Mesendoderm (in vitro differentiated cells): Measurements from ENCODE around the gene TBCC.

Source experiments
- DNase-seq: peaks from one replicate; pipeline ENCODE4 v3.0.0; 2013
- H2AK5ac ChIP-seq: 2 replicates; pipeline ENCODE4 v1.6.1; 2013; ENCODE audit warnings: low read length, inconsistent platforms
- H2BK120ac ChIP-seq: 2 replicates; pipeline ENCODE4 v1.6.1; 2013; ENCODE audit warnings: low read depth, mild to moderate bottlenecking, low read length, moderate library complexity, mixed read lengths
- H2BK15ac ChIP-seq: replicated peaks from 2 replicates; pipeline ENCODE4 v1.6.1; 2013; ENCODE audit warnings: low read depth, mild to moderate bottlenecking, moderate library complexity
- H2BK5ac ChIP-seq: 2 replicates; pipeline ENCODE4 v1.6.1; 2013; ENCODE audit warnings: low read length, inconsistent platforms
- H3K18ac ChIP-seq: 2 replicates; pipeline ENCODE4 v1.6.1; 2013; ENCODE audit warnings: mild to moderate bottlenecking, low read length, mixed read lengths
- H3K23ac ChIP-seq: one replicate; pipeline ENCODE4 v1.6.1; 2013; ENCODE audit warnings: low read length
- H3K27ac ChIP-seq: 2 replicates; pipeline ENCODE4 v1.5.1; 2013; ENCODE audit warnings: low read depth, mild to moderate bottlenecking, inconsistent platforms, low read length, moderate library complexity
- H3K27me3 ChIP-seq: 2 replicates; pipeline ENCODE4 v1.6.1; 2013; ENCODE audit warnings: low read length, control low read depth, mild to moderate bottlenecking, inconsistent platforms; ENCODE audit not compliant: insufficient read depth, poor library complexity
- H3K36me3 ChIP-seq: 2 replicates; pipeline ENCODE4 v1.6.1; 2013; ENCODE audit warnings: low read length, inconsistent platforms; ENCODE audit not compliant: control insufficient read depth, insufficient read depth
- H3K4ac ChIP-seq: one replicate; pipeline ENCODE4 v1.6.1; 2013; ENCODE audit warnings: low read depth, mild to moderate bottlenecking, low read length, moderate library complexity
- H3K4me1 ChIP-seq: 2 replicates; pipeline ENCODE4 v1.6.1; 2013; ENCODE audit warnings: low read depth, low read length, inconsistent platforms; ENCODE audit not compliant: control insufficient read depth
- H3K4me2 ChIP-seq: 2 replicates; pipeline ENCODE4 v1.6.1; 2013; ENCODE audit warnings: low read length
- H3K4me3 ChIP-seq: 2 replicates; pipeline ENCODE4 v1.5.1; 2013; ENCODE audit warnings: mild to moderate bottlenecking, low read length
- H3K56ac ChIP-seq: one replicate; pipeline ENCODE4 v1.6.1; 2013; ENCODE audit warnings: low read length
- H3K79me1 ChIP-seq: 2 replicates; pipeline ENCODE4 v1.6.1; 2013; ENCODE audit warnings: low read length, inconsistent platforms
- H3K79me2 ChIP-seq: 2 replicates; pipeline ENCODE4 v1.6.1; 2013; ENCODE audit warnings: mild to moderate bottlenecking, low read length; ENCODE audit not compliant: control insufficient read depth, insufficient read depth
- H3K9ac ChIP-seq: 2 replicates; pipeline ENCODE4 v1.6.1; 2013; ENCODE audit warnings: low read length, inconsistent platforms
- H4K5ac ChIP-seq: one replicate; pipeline ENCODE4 v1.6.1; 2013; ENCODE audit warnings: low read length
- H4K8ac ChIP-seq: one replicate; pipeline ENCODE4 v1.6.1; 2013; ENCODE audit warnings: low read depth, mild to moderate bottlenecking, control low read depth, low read length, moderate library complexity
- WGBS: extraction: QIAGEN DNeasy Blood & Tissue Kit; methylation state at CpG from one replicate; pipeline ENCODE4 v1.1.7; 2013; ENCODE audit warnings: low lambda C conversion rate, missing lambda C conversion rate; ENCODE audit not compliant: insufficient coverage; ENCODE audit errors: extremely low coverage; 5-methylcytosine and 5-hydroxymethylcytosine counted together

Gene TBCC

DNA sequence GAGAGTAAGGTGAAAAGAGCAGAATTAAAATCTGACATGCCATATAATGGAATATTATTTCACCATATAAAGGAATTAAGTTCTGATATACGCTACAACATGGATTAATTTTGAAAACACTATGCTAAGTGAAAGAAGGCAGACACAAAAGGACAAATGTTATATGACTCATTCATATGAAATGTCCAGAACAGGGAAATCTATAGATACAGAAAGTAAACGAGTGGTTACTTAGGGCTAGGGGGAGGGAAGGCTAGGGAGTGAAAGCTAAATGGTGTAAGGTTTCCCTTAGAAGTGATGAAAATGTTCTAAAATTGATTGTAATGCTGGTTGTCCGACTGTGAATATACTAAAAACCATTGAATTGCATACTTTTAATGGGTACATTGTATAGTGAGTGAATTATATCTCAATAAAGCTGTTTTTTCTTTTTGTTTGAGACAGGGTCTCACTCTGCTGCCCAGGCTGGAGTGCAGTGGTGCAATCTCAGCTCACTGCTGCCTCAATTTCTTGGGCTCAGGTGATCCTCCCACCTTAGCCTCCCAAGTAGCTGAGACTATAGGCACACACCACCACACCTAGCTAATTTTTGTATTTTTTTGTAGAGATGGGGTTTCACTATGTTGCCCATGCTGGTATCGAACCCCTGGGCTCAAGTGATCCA lies 31.7 kb downstream of the TBCC start:
- H3K4ac ChIP-seq: no peak overlapping the region
- H3K27ac ChIP-seq: no peak overlapping the region
- no peak overlapping the region for H2BK120ac ChIP-seq
- no peak overlapping the region for H3K56ac ChIP-seq
- no peak overlapping the region for H2BK15ac ChIP-seq
- no peaks in the 10 kb centered on the region for H3K27me3 ChIP-seq
- DNase-seq: no peak
- no peak overlapping the region for H3K23ac ChIP-seq
- no peak overlapping the region for H3K4me2 ChIP-seq
- H3K79me1 ChIP-seq: no peaks in the 10 kb centered on the region
- no peak overlapping the region for H4K8ac ChIP-seq
- WGBS: no CpG with 5 or more reads among the region's 4 CpGs
- no peak overlapping the region for H4K5ac ChIP-seq
- peaks cover 4% of the 10 kb centered on the region for H3K4me1 ChIP-seq
- H3K18ac ChIP-seq: no peak overlapping the region
- no peak overlapping the region for H3K4me3 ChIP-seq
- H3K9ac ChIP-seq: no peak overlapping the region
- H3K36me3 ChIP-seq: no peaks in the 10 kb centered on the region
- no peaks in the 10 kb centered on the region for H3K79me2 ChIP-seq
- H2AK5ac ChIP-seq: no peak overlapping the region
- no peak overlapping the region for H2BK5ac ChIP-seq

DNA sequence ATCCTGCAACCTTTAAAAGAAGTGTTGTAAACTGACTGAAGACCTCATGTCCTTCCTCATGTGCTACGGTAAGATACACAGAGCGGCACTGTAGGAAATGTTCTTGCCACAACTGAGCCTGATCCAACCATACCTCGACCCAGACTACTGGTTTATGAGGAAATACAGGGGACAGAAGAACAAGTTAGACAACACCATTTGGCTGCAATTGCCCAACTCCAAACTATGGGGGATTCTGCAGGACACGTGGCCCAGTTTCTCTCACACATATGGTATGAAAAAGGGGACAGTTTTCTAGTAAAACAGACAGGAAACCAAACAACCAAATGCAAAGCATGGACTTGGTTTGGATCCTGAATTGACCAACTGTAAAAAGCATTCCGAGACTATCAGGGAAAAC lies 34.0 kb downstream of the TBCC start:
- H2AK5ac ChIP-seq: no peak overlapping the region
- no peak overlapping the region for H3K4ac ChIP-seq
- no peak overlapping the region for H2BK5ac ChIP-seq
- no peak overlapping the region for H4K8ac ChIP-seq
- H3K18ac ChIP-seq: no peak overlapping the region
- H3K23ac ChIP-seq: no peak overlapping the region
- no peak overlapping the region for H4K5ac ChIP-seq
- H3K36me3 ChIP-seq: no peaks in the 10 kb centered on the region
- no peak overlapping the region for H2BK120ac ChIP-seq
- H3K9ac ChIP-seq: no peak overlapping the region
- H2BK15ac ChIP-seq: no peak overlapping the region
- no peak overlapping the region for H3K56ac ChIP-seq
- no peak overlapping the region for H3K4me3 ChIP-seq
- WGBS: no CpG with 5 or more reads among the region's 5 CpGs
- no peaks in the 10 kb centered on the region for H3K27me3 ChIP-seq
- no peaks in the 10 kb centered on the region for H3K79me2 ChIP-seq
- H3K4me2 ChIP-seq: no peak overlapping the region
- no peaks in the 10 kb centered on the region for H3K79me1 ChIP-seq
- H3K4me1 ChIP-seq: peaks cover 4% of the 10 kb centered on the region
- H3K27ac ChIP-seq: no peak overlapping the region
- no peak for DNase-seq

DNA sequence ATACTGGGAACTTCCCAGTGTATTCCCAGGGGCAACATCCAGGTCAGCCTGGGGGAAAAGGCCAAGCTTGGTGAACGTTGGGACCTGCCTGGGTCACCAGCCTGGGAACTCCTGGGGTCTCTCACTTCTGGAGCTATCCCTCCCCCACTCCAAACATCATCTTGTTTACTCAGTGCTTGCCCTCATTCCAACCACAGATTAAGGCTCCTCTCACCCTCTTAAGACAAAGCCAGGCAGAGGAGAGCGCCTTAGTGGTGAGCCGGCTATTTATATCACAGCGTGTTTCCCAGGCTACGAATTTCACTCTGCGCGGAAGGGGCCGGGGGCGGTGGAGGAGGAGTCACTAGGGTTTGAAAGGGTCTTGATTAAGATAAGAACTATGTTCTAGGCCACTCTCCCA lies 35.6 kb downstream of the TBCC start:
- H3K23ac ChIP-seq: no peak overlapping the region
- no peaks in the 10 kb centered on the region for H3K79me2 ChIP-seq
- H3K18ac ChIP-seq: no peak overlapping the region
- no peak overlapping the region for H3K4me2 ChIP-seq
- H2BK15ac ChIP-seq: no peak overlapping the region
- no peak overlapping the region for H2AK5ac ChIP-seq
- H3K4me1 ChIP-seq: peaks cover 4% of the 10 kb centered on the region
- H3K79me1 ChIP-seq: no peaks in the 10 kb centered on the region
- H3K4me3 ChIP-seq: no peak overlapping the region
- H3K4ac ChIP-seq: no peak overlapping the region
- WGBS: no CpG with 5 or more reads among the region's 9 CpGs
- H2BK5ac ChIP-seq: no peak overlapping the region
- H3K27me3 ChIP-seq: no peaks in the 10 kb centered on the region
- H3K36me3 ChIP-seq: no peaks in the 10 kb centered on the region
- DNase-seq: peak; percentile 90
- no peak overlapping the region for H2BK120ac ChIP-seq
- H3K27ac ChIP-seq: no peak overlapping the region
- H4K8ac ChIP-seq: no peak overlapping the region
- no peak overlapping the region for H4K5ac ChIP-seq
- peak overlapping the region; percentile 30 for H3K56ac ChIP-seq
- H3K9ac ChIP-seq: no peak overlapping the region

DNA sequence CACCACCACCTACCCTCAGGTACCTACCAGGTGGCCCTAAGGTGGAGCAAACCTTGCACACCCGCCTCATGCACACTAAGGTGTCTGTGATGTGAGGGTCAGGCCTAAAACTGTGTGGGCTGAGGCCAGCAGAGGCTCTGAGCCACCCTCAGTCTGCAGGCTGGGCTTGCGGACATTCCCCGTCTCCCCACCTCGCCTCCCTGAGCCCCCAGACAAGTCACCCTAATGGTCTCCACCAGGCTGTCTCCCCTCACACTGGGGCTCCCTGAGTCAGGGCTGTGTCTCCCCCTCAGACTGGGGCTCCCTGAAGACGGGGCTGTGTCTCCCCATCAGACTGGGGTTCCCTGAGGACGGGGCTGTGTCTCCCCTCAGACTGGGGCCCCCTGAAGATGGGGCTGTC lies 36.0 kb downstream of the TBCC start:
- Histone ChIP-seq H2AK5ac (no peak overlapping the region), H3K4ac (no peak overlapping the region), H3K27ac (no peak overlapping the region), H3K9ac (no peak overlapping the region), H3K79me2 (no peaks in the 10 kb centered on the region), H2BK5ac (no peak overlapping the region), H4K5ac (no peak overlapping the region), H3K4me3 (no peak overlapping the region), H3K4me1 (peaks cover 4% of the 10 kb centered on the region), H3K79me1 (no peaks in the 10 kb centered on the region), H3K27me3 (no peaks in the 10 kb centered on the region), H3K18ac (no peak overlapping the region), H2BK15ac (no peak overlapping the region), H3K36me3 (no peaks in the 10 kb centered on the region), H4K8ac (no peak overlapping the region), H3K23ac (no peak overlapping the region), H3K4me2 (no peak overlapping the region), H2BK120ac (no peak overlapping the region), H3K56ac (peak overlapping the region; percentile 30)
- WGBS: no CpG with 5 or more reads among the region's 6 CpGs
- DNase-seq: no peak

DNA sequence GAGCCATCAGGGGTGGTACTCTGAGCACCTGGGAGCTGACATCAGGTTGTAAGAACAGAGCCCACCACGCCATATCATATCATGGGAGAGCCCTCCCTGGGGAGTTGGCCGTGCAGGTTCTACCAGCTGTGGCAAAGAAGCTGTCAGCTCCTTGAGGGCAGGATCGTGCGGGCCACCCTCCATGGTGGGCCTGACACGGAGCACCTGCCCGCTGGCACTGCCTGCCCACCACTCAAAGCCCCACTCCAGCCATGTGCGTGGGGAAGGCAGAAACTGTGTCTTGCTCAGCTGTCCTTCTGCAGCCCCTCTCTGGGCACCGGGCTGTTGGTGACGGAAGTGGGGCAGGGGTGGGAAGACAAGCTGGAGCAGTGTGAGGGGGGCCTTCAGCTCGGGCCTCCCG lies 37.8 kb downstream of the TBCC start:
- no peak for DNase-seq
- Histone ChIP-seq H2BK120ac (no peak overlapping the region), H3K4me1 (peaks cover 4% of the 10 kb centered on the region), H3K23ac (no peak overlapping the region), H4K5ac (no peak overlapping the region), H4K8ac (no peak overlapping the region), H3K79me2 (no peaks in the 10 kb centered on the region), H3K4me2 (no peak overlapping the region), H2BK5ac (no peak overlapping the region), H3K27me3 (no peaks in the 10 kb centered on the region), H3K56ac (no peak overlapping the region), H2AK5ac (no peak overlapping the region), H2BK15ac (no peak overlapping the region), H3K18ac (no peak overlapping the region), H3K36me3 (no peaks in the 10 kb centered on the region), H3K9ac (no peak overlapping the region), H3K4ac (no peak overlapping the region), H3K79me1 (no peaks in the 10 kb centered on the region), H3K27ac (no peak overlapping the region), H3K4me3 (no peak overlapping the region)
- WGBS: no CpG with 5 or more reads among the region's 11 CpGs

DNA sequence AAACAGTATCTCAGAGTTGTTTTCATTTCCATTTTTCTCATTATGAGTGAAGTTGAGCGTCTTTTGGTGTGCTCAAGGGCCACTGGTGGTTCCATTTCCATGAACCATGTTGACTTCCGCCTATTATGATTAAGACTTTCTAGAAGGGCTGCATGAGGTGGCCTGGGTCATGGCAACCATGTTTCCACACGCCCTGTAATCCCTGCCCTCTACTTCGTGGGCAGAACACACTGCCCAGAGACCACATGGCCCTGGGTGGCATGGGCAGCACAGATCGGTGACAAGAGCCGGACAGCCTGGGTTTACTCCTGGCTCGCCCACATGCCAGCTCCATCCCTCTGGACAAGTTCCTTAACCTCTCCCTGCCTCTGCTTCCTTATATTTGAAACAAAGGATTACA lies 38.3 kb downstream of the TBCC start:
- no peak overlapping the region for H3K4ac ChIP-seq
- H3K18ac ChIP-seq: no peak overlapping the region
- H3K79me1 ChIP-seq: no peaks in the 10 kb centered on the region
- no peak overlapping the region for H3K4me3 ChIP-seq
- H3K27ac ChIP-seq: no peak overlapping the region
- H3K9ac ChIP-seq: no peak overlapping the region
- no peaks in the 10 kb centered on the region for H3K79me2 ChIP-seq
- H3K4me2 ChIP-seq: no peak overlapping the region
- no peaks in the 10 kb centered on the region for H3K27me3 ChIP-seq
- no peak overlapping the region for H2AK5ac ChIP-seq
- WGBS: no CpG with 5 or more reads among the region's 7 CpGs
- no peak overlapping the region for H2BK15ac ChIP-seq
- no peak overlapping the region for H2BK5ac ChIP-seq
- H4K8ac ChIP-seq: no peak overlapping the region
- H3K56ac ChIP-seq: no peak overlapping the region
- no peak overlapping the region for H4K5ac ChIP-seq
- H3K23ac ChIP-seq: no peak overlapping the region
- no peak for DNase-seq
- H3K36me3 ChIP-seq: no peaks in the 10 kb centered on the region
- H2BK120ac ChIP-seq: no peak overlapping the region
- peaks cover 4% of the 10 kb centered on the region for H3K4me1 ChIP-seq
